Breast epithelium (tissue), 4 donors: Measurements from ENCODE around the gene SERPINB4. TPM values are rescaled to one million over a fixed set of nuclear protein-coding genes. Genes with fewer than 3 reads are reported as not detected.

ENCODE experiments used
- DNase-seq, 2 donors: peaks; one replicate each; pipeline ENCODE4 v3.0.0-alpha.2; 2019; ENCODE audit warnings: low spot score in 2 of 2
- H3K27ac ChIP-seq, 2 donors: fragments of 200-600 bp; sonication (generic) in 1 of 2; one replicate each; pipeline ENCODE4 v1.5.1; 2016 to 2019; ENCODE audit warnings: mild to moderate bottlenecking in 1 of 2
- H3K27me3 ChIP-seq, 2 donors: fragments of 200-600 bp; sonication (generic) in 1 of 2; one replicate each; pipeline versions ENCODE4 v1.5.1 to v1.6.0; 2017 to 2019; ENCODE audit warnings: control low read depth in 1 of 2, mild to moderate bottlenecking in 1 of 2
- H3K36me3 ChIP-seq: fragments of 200-600 bp; one replicate; pipeline ENCODE4 v1.5.1; 2019
- H3K4me1 ChIP-seq, 2 donors: fragments of 200-600 bp; sonication (generic); one replicate each; pipeline ENCODE4 v1.5.1; 2016 to 2019; ENCODE audit warnings: control low read depth in 1 of 2
- H3K4me3 ChIP-seq, 3 donors: fragments of 200-600 bp; sonication (generic); 1 replicate in 2 of 3; 2 replicates in 1 of 3; pipeline ENCODE4 v1.5.1; 2016 to 2019; ENCODE audit warnings: mild to moderate bottlenecking in 3 of 3, moderate library complexity in 2 of 3
- H3K9me3 ChIP-seq, 2 donors: fragments of 200-600 bp; sonication (generic) in 1 of 2; one replicate each; pipeline ENCODE4 v1.5.1; 2016 to 2019; ENCODE audit warnings: control low read depth in 1 of 2
- CTCF ChIP-seq, 3 donors: fragments of 450-650 bp; IDR thresholded peaks; one replicate each; pipeline ENCODE4 v1.5.1; 2016 to 2017; ENCODE audit warnings: antibody characterized with exemption in 3 of 3, mild to moderate bottlenecking in 3 of 3, moderate library complexity in 3 of 3
- POLR2A ChIP-seq: fragments of 450-650 bp; IDR thresholded peaks from one replicate; pipeline ENCODE4 v1.6.1; 2016; ENCODE audit warnings: antibody characterized with exemption, mild to moderate bottlenecking, moderate library complexity
- POLR2AphosphoS5 ChIP-seq, 3 donors: sonication (generic); formaldehyde crosslinking; IDR thresholded peaks; one replicate each; pipeline ENCODE4 v1.6.1; 2017; ENCODE audit warnings: antibody characterized with exemption in 3 of 3
- intact Hi-C: fragments of 100-400 bp; cut with DNase I; formaldehyde crosslinking; loops from one replicate; pipeline ENCODE4 v1.15.1; 2023; ENCODE audit warnings: low total_unique reads
- total RNA-seq, 3 donors: library from RNA; depleted of rRNA; stranded (reverse); fragments of >200 nt; gene quantifications; one replicate each; pipeline ENCODE4 v1.1.0, GENCODE V29; 2016

The SERPINB4 gene
- total RNA-seq, 3 donors from 2014 or later: 0.66 TPM; not detected in 2

- no peak overlapping the region for H3K27ac ChIP-seq
- H3K27me3 ChIP-seq: no peaks in the 10 kb centered on the region
- peaks cover 0 to 5% of the 10 kb centered on the region in 2 donors for H3K9me3 ChIP-seq
- no peaks in the 10 kb centered on the region for H3K4me1 ChIP-seq
- no peaks in the 10 kb centered on the region for H3K36me3 ChIP-seq
- TF ChIP-seq CTCF (IDR thresholded peaks at IDR 0.05) (no peak), POLR2A (no peak), POLR2AphosphoS5 (IDR thresholded peaks at IDR 0.05) (no peak)
- intact Hi-C loops: no loop called here
- H3K4me3 ChIP-seq: no peak overlapping the region
- no peak for DNase-seq
Observed at GRCh38 chr18:63617049-63617914, 26.8 kb downstream of the SERPINB4 start.

- no peak for DNase-seq
- no peak overlapping the region for H3K4me3 ChIP-seq
- intact Hi-C loops: no loop called here
- no peaks in the 10 kb centered on the region for H3K4me1 ChIP-seq
- H3K27me3 ChIP-seq: no peaks in the 10 kb centered on the region
- H3K9me3 ChIP-seq: no peaks in the 10 kb centered on the region
- no peak overlapping the region for H3K27ac ChIP-seq
- no peak for TF ChIP-seq POLR2A
- TF ChIP-seq POLR2AphosphoS5 (IDR thresholded peaks at IDR 0.05): no peak
- no peak for TF ChIP-seq CTCF (IDR thresholded peaks at IDR 0.05)
- H3K36me3 ChIP-seq: no peaks in the 10 kb centered on the region
Observed at GRCh38 chr18:63613420-63613819, 30.6 kb downstream of the SERPINB4 start.

- no peaks in the 10 kb centered on the region for H3K4me1 ChIP-seq
- intact Hi-C loops: no loop called here
- H3K36me3 ChIP-seq: no peaks in the 10 kb centered on the region
- H3K4me3 ChIP-seq: no peak overlapping the region
- DNase-seq: no peak
- H3K9me3 ChIP-seq: no peaks in the 10 kb centered on the region
- H3K27ac ChIP-seq: no peak overlapping the region
- no peaks in the 10 kb centered on the region for H3K27me3 ChIP-seq
- TF ChIP-seq POLR2AphosphoS5 (IDR thresholded peaks at IDR 0.05) (no peak), CTCF (IDR thresholded peaks at IDR 0.05) (no peak), POLR2A (no peak)
Observed at GRCh38 chr18:63606526-63606925, 37.5 kb downstream of the SERPINB4 start.

- Histone ChIP-seq H3K4me3 (no peak overlapping the region), H3K4me1 (no peaks in the 10 kb centered on the region), H3K27ac (no peak overlapping the region), H3K36me3 (no peaks in the 10 kb centered on the region), H3K27me3 (no peaks in the 10 kb centered on the region), H3K9me3 (no peaks in the 10 kb centered on the region)
- no peak for TF ChIP-seq POLR2A
- no peak for TF ChIP-seq CTCF (IDR thresholded peaks at IDR 0.05)
- no peak for TF ChIP-seq POLR2AphosphoS5 (IDR thresholded peaks at IDR 0.05)
- DNase-seq: no peak
- intact Hi-C loops: no loop called here
Observed at GRCh38 chr18:63604791-63605567, 39.1 kb downstream of the SERPINB4 start.

- TF ChIP-seq POLR2A (no peak), CTCF (IDR thresholded peaks at IDR 0.05) (no peak), POLR2AphosphoS5 (IDR thresholded peaks at IDR 0.05) (no peak)
- Histone ChIP-seq H3K4me1 (no peaks in the 10 kb centered on the region), H3K4me3 (no peak overlapping the region), H3K27me3 (no peaks in the 10 kb centered on the region), H3K9me3 (no peaks in the 10 kb centered on the region), H3K36me3 (no peaks in the 10 kb centered on the region), H3K27ac (no peak overlapping the region)
- intact Hi-C loops: no loop called here
- DNase-seq: no peak
Observed at GRCh38 chr18:63603772-63604171, 40.3 kb downstream of the SERPINB4 start.
